Adrenal gland (tissue), 12 donors: ENCODE data around the gene ADGRB3. TPM values are rescaled to one million over a fixed set of nuclear protein-coding genes. Genes with fewer than 3 reads are reported as not detected.

ENCODE experiments used
- DNase-seq, 7 donors: peaks; one replicate each; pipeline ENCODE4 v3.0.0-alpha.2; 2019 to 2020
- H3K27ac ChIP-seq, 5 donors: fragments of 200-600 bp; sonication (generic) in 4 of 5; 1 replicate in 3 of 5; 2 replicates in 2 of 5; pipeline versions ENCODE4 v1.5.1 to v1.8.0; 2016 to 2020; ENCODE audit warnings: mild to moderate bottlenecking in 1 of 5
- H3K27me3 ChIP-seq: fragments of 200-600 bp; 2 replicates; pipeline ENCODE4 v1.8.0; 2021
- H3K36me3 ChIP-seq, 2 donors: fragments of 200-600 bp; replicated peaks in 1 of 2; 1 replicate in 1 of 2; 2 replicates in 1 of 2; pipeline versions ENCODE4 v1.5.1 to v1.8.0; 2018 to 2022
- H3K4me1 ChIP-seq, 2 donors: fragments of 200-600 bp; replicated peaks in 1 of 2; 1 replicate in 1 of 2; 2 replicates in 1 of 2; pipeline versions ENCODE4 v1.5.1 to v1.8.0; 2018 to 2021
- H3K4me3 ChIP-seq, 4 donors: fragments of 200-600 bp; sonication (generic) in 3 of 4; one replicate each; pipeline ENCODE4 v1.5.1; 2016 to 2018
- H3K9me3 ChIP-seq, 3 donors: fragments of 200-600 bp; sonication (generic) in 1 of 3; replicated peaks in 1 of 3; 1 replicate in 2 of 3; 2 replicates in 1 of 3; pipeline versions ENCODE4 v1.5.1 to v1.8.0; 2016 to 2021
- POLR2A ChIP-seq, 2 donors: fragments of 450-650 bp; IDR thresholded peaks; one replicate each; pipeline ENCODE4 v1.6.1; 2017; ENCODE audit warnings: antibody characterized with exemption in 2 of 2, mild to moderate bottlenecking in 2 of 2, moderate library complexity in 1 of 2
- WGBS, 4 donors: extraction: QIAGEN DNeasy Blood & Tissue Kit in 2 of 4; methylation state at CpG; one replicate each; pipeline versions ENCODE4 v1.1.5 to v1.1.7; 2013 to 2017; 5-methylcytosine and 5-hydroxymethylcytosine counted together
- intact Hi-C, 2 donors: fragments of 100-400 bp; cut with DNase I; formaldehyde crosslinking; loops; one replicate each; pipeline versions ENCODE4 v1.14.1 to v1.15.0; 2022 to 2023
- polyA plus RNA-seq, 3 donors: library from polyadenylated mRNA; stranded (reverse); fragments of 200-250 nt in 2 of 3; fragments of 350-450 nt in 1 of 3; fragmentation: Illumina TruSeq in 1 of 3; extraction: RNeasy Lipid Tissue Mini Kit (QIAGEN cat#74804) in 1 of 3; gene quantifications; one replicate each; pipeline ENCODE4 v1.2.3, GENCODE V29; 2013 to 2014
- total RNA-seq, 9 donors: library from RNA; depleted of rRNA in 4 of 9; stranded (reverse); fragments of >200 nt in 4 of 9; fragments of 120-200 nt in 1 of 9; fragmentation: NEBNext Ultra II Directional in 1 of 9; extraction: Animal tissue kit (Norgen Biotek cat#: 25700) in 1 of 9; gene quantifications; one replicate each; pipeline versions ENCODE4 v1.1.0 to v1.2.4, GENCODE V29; 2013 to 2023
- TF ChIP-seq, protein P1 (sequence below), 6 experiments: fragments of 450-650 bp in 4 of 6; fragments of 200-600 bp in 2 of 6; sonication (generic) in 1 of 6; IDR thresholded peaks; 1 replicate in 5 of 6; 2 replicates in 1 of 6; pipeline versions ENCODE4 v1.5.1 to v1.8.0; 2016 to 2021; ENCODE audit warnings: antibody characterized with exemption in 6 of 6, mild to moderate bottlenecking in 2 of 6, moderate library complexity in 1 of 6
- donor health status: healthy with polysubstance abuse.
- donor health status: Bipolar disorder and iron deficiency.
- donor health status: DM: yes; HTN: yes; CAD: no.
- donor health status: DM: no; HTN: no; CAD: no.
- donor health status: DM: no; HTN: no; CAD: no.
- donor health status: DM: yes; HTN: yes; CAD: no.

The ADGRB3 gene
- total and polyA plus RNA-seq, 12 donors: 1.3 to 9.0 (median 3.1) TPM

DNA sequence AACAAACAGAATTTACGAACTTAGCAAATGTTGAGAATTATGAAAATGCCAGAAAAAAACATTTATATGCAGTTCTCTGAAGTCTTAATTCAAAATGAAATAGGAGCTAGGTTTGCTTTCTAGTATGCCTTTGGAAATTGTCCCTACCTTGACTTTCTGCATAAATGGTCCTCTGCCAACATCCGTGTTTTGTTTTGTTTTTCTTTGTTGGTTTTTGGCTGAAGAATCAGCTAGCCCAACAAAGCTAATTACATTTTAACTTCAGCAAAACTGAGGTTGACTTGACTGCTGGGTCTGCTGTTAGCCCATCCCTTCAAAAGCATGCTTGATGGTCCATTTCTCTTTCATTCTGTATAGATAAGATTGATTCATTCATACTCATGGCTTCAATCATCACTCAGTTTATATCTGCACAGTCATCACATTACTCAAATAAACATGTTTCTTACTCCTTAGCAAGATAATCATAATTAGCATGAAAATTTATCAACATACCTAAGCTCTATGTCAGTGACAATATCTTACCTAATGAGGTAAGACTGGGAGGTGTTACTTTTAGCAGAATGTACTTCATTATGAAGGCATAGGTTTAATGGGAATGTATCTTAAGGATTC is 76.4 kb downstream of the ADGRB3 start:
- H3K27ac ChIP-seq: no peak overlapping the region
- H3K27me3 ChIP-seq: no peaks in the 10 kb centered on the region
- no peaks in the 10 kb centered on the region for H3K36me3 ChIP-seq
- no peak for TF ChIP-seq POLR2A (IDR thresholded peaks at IDR 0.05)
- TF ChIP-seq, protein P1, sequence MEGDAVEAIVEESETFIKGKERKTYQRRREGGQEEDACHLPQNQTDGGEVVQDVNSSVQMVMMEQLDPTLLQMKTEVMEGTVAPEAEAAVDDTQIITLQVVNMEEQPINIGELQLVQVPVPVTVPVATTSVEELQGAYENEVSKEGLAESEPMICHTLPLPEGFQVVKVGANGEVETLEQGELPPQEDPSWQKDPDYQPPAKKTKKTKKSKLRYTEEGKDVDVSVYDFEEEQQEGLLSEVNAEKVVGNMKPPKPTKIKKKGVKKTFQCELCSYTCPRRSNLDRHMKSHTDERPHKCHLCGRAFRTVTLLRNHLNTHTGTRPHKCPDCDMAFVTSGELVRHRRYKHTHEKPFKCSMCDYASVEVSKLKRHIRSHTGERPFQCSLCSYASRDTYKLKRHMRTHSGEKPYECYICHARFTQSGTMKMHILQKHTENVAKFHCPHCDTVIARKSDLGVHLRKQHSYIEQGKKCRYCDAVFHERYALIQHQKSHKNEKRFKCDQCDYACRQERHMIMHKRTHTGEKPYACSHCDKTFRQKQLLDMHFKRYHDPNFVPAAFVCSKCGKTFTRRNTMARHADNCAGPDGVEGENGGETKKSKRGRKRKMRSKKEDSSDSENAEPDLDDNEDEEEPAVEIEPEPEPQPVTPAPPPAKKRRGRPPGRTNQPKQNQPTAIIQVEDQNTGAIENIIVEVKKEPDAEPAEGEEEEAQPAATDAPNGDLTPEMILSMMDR (IDR thresholded peaks at IDR 0.05): no peak
- WGBS, 4 donors: 48 to 54% (median 51%) methylated on average over 2 of the region's 2 CpGs
- no peak for DNase-seq
- H3K9me3 ChIP-seq: no peaks in the 10 kb centered on the region
- no peak overlapping the region for H3K4me3 ChIP-seq
- intact Hi-C loops: no loop called here
- no peaks in the 10 kb centered on the region for H3K4me1 ChIP-seq

DNA sequence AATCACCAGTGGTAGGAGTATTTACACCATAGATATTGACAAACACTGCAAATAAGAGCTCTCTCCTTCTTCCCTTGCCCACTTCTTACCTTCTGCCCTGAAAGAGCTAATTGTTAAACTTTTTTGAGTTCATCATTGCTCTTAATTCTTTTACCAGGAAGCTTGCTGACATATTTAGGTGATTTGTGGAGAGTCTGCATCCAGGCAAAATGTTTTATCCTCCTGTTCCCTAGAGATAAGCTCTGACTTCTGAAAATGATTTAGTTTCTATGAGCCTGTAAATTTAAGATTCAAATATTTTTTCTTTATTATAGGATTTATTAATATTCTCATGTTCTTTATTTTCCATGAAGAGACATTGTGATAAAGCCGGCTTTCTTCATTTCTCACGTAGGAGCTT is 81.5 kb downstream of the ADGRB3 start:
- Histone ChIP-seq H3K4me1 (no peaks in the 10 kb centered on the region), H3K36me3 (no peaks in the 10 kb centered on the region), H3K27ac (no peak overlapping the region), H3K9me3 (no peaks in the 10 kb centered on the region), H3K27me3 (no peaks in the 10 kb centered on the region), H3K4me3 (no peak overlapping the region)
- TF ChIP-seq POLR2A (IDR thresholded peaks at IDR 0.05): no peak
- TF ChIP-seq, protein P1 (IDR thresholded peaks at IDR 0.05): no peak
- intact Hi-C loops: no loop called here
- DNase-seq: no peak
- WGBS, 4 donors: 66 to 87% (median 69%) methylated on average over 2 of the region's 2 CpGs

DNA sequence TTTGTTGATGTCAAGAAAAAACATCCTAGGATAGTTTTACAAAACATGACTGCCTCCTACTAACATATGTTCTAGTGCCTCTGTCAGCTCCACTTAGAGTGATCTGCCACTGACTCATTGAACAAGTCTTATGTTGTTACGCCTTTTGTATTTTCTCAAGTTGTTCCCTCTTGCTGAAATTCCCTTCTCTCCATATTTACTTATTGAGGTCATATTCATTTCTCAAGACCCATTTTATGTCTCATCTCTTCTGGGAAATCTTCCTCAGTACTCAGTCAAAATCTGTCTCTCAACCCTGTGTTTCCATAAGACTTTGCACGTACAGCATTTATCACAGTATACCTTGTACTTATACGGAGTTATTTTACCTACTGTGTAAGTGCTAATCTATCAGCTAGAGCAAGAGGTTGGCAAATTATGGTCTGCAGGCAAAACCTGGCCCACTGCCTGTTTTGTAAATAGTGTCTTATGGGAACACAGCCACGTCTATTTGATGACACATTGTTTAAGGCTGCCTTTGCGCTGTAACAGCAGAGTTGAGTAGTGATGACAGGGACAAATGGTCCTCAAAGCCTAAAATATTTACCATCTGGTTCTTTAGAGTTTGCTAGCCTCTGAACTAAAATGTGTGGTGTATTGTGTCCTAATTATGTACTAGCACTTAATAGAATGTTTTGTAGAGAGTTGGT is 83.4 kb downstream of the ADGRB3 start:
- intact Hi-C loops: no loop called here

DNA sequence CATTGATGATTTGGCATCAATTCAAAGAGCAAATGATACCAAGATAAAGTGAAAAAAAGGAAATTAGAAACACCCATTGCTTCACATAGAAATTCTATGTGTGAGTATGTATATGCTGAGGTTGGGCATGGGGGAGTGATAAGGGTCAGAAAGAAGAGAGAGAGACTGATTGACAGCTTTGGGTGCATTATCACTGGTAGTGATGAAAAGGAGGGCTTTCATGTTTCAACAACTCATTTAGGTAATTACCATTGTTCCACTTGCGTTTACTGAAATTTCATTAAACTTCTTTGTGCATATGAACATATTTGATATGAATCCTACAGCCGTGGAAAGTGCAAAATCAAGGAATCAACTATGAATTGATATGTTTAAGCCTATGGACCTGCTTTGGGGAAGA is 84.7 kb downstream of the ADGRB3 start:
- H3K4me1 ChIP-seq: no peaks in the 10 kb centered on the region
- H3K4me3 ChIP-seq: no peak overlapping the region
- no peaks in the 10 kb centered on the region for H3K27me3 ChIP-seq
- DNase-seq: no peak
- intact Hi-C loops: no loop called here
- no peaks in the 10 kb centered on the region for H3K36me3 ChIP-seq
- no peak for TF ChIP-seq POLR2A (IDR thresholded peaks at IDR 0.05)
- TF ChIP-seq, protein P1 (IDR thresholded peaks at IDR 0.05): no peak
- no peaks in the 10 kb centered on the region for H3K9me3 ChIP-seq
- no peak overlapping the region for H3K27ac ChIP-seq
- 76 to 90% (median 86%) methylated on average over 2 of the region's 2 CpGs for WGBS, 4 donors

More for the DNA sequence above, 83.4 kb downstream of the ADGRB3 start:
- H3K27me3 ChIP-seq: no peaks in the 10 kb centered on the region
- no peak overlapping the region for H3K27ac ChIP-seq
- no peak overlapping the region for H3K4me3 ChIP-seq
- WGBS, 4 donors: 69 to 83% (median 77%) methylated on average over 5 of the region's 5 CpGs
- no peaks in the 10 kb centered on the region for H3K36me3 ChIP-seq
- no peaks in the 10 kb centered on the region for H3K4me1 ChIP-seq
- no peaks in the 10 kb centered on the region for H3K9me3 ChIP-seq
- DNase-seq: no peak
- TF ChIP-seq POLR2A (IDR thresholded peaks at IDR 0.05): no peak
